HCT116 (cell line): Measurements from ENCODE around the gene BAHCC1. TPM values are rescaled to one million over a fixed set of nuclear protein-coding genes. Genes with fewer than 3 reads are reported as not detected.
A peak's percentile ranks its signal among the peaks of the same experiment; 100 is the strongest.

Source experiments
- ATAC-seq: fragments of 200-7000 bp; cut with Tn5 transposase; 2 replicates; pipeline ENCODE4 v1.9.1; 2020; ENCODE audit warnings: mild to moderate bottlenecking, moderate library complexity
- BruUV-seq: library from RNA; stranded (reverse); fragments of 400-500 nt; replicated peaks from 2 replicates; lab custom pipeline; 2021; lab: Mats Ljungman, UMichigan
- CTCF ChIA-PET: fragments of 300-600 bp; sonication (Branson Sonifier 250); formaldehyde crosslinking; loops from one replicate; lab custom pipeline; 2021; ENCODE audit warnings: antibody characterized with exemption; lab: Charles Lee
- POLR2A ChIA-PET: fragments of 300-600, 350-600 bp; sonication (Branson Sonifier 250); formaldehyde crosslinking; loops from one replicate; lab custom pipeline; 2021; ENCODE audit warnings: antibody characterized with exemption; lab: Charles Lee
- RAD21 ChIA-PET, 2 experiments: fragments of 300-600 bp; sonication (Branson Sonifier 250); formaldehyde crosslinking; loops; one replicate each; lab custom pipeline; 2023; ENCODE audit warnings: low total read pairs in 2 of 2; ENCODE audit not compliant: uncharacterized antibody in 2 of 2, unreplicated experiment in 2 of 2, low non-redundant PET in 1 of 2; lab: Charles Lee
- DNase-seq: peaks from one replicate; pipeline ENCODE4 v3.0.0-alpha.2; 2010; ENCODE audit warnings: low read depth, low spot score
- H2AFZ ChIP-seq: fragments of 200-600 bp; shearing (Covaris generic), sonication (generic); 2 replicates; pipeline ENCODE4 v1.6.1; 2017; ENCODE audit warnings: low read depth, mixed run types, mixed read lengths, antibody characterized with exemption, low read length; ENCODE audit not compliant: poor library complexity, severe bottlenecking
- H3K27ac ChIP-seq: 2 replicates; pipeline ENCODE4 v1.5.1; 2012; ENCODE audit warnings: low read depth, low read length
- H3K27me3 ChIP-seq: fragments of 200-600 bp; sonication (generic); 2 replicates; pipeline ENCODE4 v1.6.1; 2016; ENCODE audit warnings: mixed run types, low read length, mixed read lengths; ENCODE audit not compliant: insufficient read depth
- H3K36me3 ChIP-seq, 2 experiments: fragments of 200-500 bp in 1 of 2; fragments of 200-600 bp in 1 of 2; sonication (Bioruptor generic) in 1 of 2; sonication (generic) in 1 of 2; 2 replicates each; pipeline versions ENCODE4 v1.5.1 to v1.6.1; 2014 to 2016; ENCODE audit warnings: low read length in 2 of 2, inconsistent platforms in 1 of 2, mixed read lengths in 1 of 2, mixed run types in 1 of 2; ENCODE audit not compliant: insufficient read depth in 2 of 2, control insufficient read depth in 1 of 2
- H3K4me1 ChIP-seq, 2 experiments: fragments of 200-600 bp in 1 of 2; sonication (generic) in 1 of 2; 2 replicates each; pipeline versions ENCODE4 v1.5.1 to v1.6.1; 2012 to 2017; ENCODE audit warnings: low read length in 2 of 2, inconsistent platforms in 1 of 2, mild to moderate bottlenecking in 1 of 2, mixed read lengths in 1 of 2, mixed run types in 1 of 2, moderate library complexity in 1 of 2; ENCODE audit not compliant: insufficient read depth in 2 of 2, control insufficient read depth in 1 of 2
- H3K4me2 ChIP-seq: fragments of 200-600 bp; sonication (generic); 2 replicates; pipeline ENCODE4 v1.6.1; 2017; ENCODE audit warnings: mixed run types, low read length, mixed read lengths
- H3K4me3 ChIP-seq, 2 experiments: fragments of 200-600 bp in 1 of 2; sonication (generic) in 1 of 2; replicated peaks in 1 of 2; 2 replicates each; pipeline ENCODE4 v1.5.1; 2011 to 2016; ENCODE audit warnings: low read length in 2 of 2, control low read depth in 1 of 2, low read depth in 1 of 2, mild to moderate bottlenecking in 1 of 2, mixed read lengths in 1 of 2, mixed run types in 1 of 2
- H3K79me2 ChIP-seq: fragments of 200-600 bp; sonication (generic); 2 replicates; pipeline ENCODE4 v1.6.1; 2017; ENCODE audit warnings: mild to moderate bottlenecking, mixed run types, low read length, moderate library complexity, mixed read lengths; ENCODE audit not compliant: insufficient read depth
- H3K9ac ChIP-seq: fragments of 200-600 bp; sonication (generic); 2 replicates; pipeline ENCODE4 v1.6.1; 2016; ENCODE audit warnings: low read length, mixed read lengths
- H3K9me2 ChIP-seq: fragments of 200-600 bp; sonication (generic), shearing (Covaris generic); 2 replicates; pipeline ENCODE4 v1.6.1; 2017; ENCODE audit warnings: mixed run types, mild to moderate bottlenecking, moderate library complexity; ENCODE audit not compliant: insufficient read depth
- H3K9me3 ChIP-seq, 2 experiments: fragments of 200-500 bp in 1 of 2; fragments of 200-600 bp in 1 of 2; sonication (Bioruptor generic) in 1 of 2; sonication (generic) in 1 of 2; 2 replicates each; pipeline ENCODE4 v1.6.1; 2014 to 2017; ENCODE audit warnings: low read length in 2 of 2, mixed read lengths in 2 of 2, inconsistent platforms in 1 of 2, low read depth in 1 of 2, mild to moderate bottlenecking in 1 of 2, mixed run types in 1 of 2, moderate library complexity in 1 of 2; ENCODE audit not compliant: control insufficient read depth in 1 of 2, insufficient read depth in 1 of 2
- H4K20me1 ChIP-seq: fragments of 200-600 bp; sonication (generic), shearing (Covaris generic); 2 replicates; pipeline ENCODE4 v1.6.1; 2017; ENCODE audit warnings: mixed run types, mild to moderate bottlenecking, moderate library complexity; ENCODE audit not compliant: insufficient read depth
- ATF3 ChIP-seq: IDR thresholded peaks from 2 replicates; pipeline ENCODE4 v1.6.1; 2012
- CBX3 ChIP-seq: IDR thresholded peaks from 2 replicates; pipeline ENCODE4 v1.6.1; 2012; ENCODE audit warnings: low read depth
- CEBPB ChIP-seq: IDR thresholded peaks from 2 replicates; pipeline ENCODE4 v1.6.1; 2012; ENCODE audit warnings: low read depth
- CTCF ChIP-seq, 3 experiments: fragments of 200-600 bp in 1 of 3; sonication (generic) in 1 of 3; IDR thresholded peaks in 2 of 3; conservative IDR thresholded peaks in 1 of 3; 2 replicates each; pipeline ENCODE4 v1.5.1; 2012 to 2017; ENCODE audit warnings: low read depth in 2 of 3, low read length in 2 of 3, antibody characterized with exemption in 1 of 3, borderline replicate concordance in 1 of 3, control low read depth in 1 of 3, mild to moderate bottlenecking in 1 of 3, mixed read lengths in 1 of 3, mixed run types in 1 of 3, moderate library complexity in 1 of 3; ENCODE audit not compliant: insufficient read depth in 1 of 3
- EGR1 ChIP-seq: IDR thresholded peaks from 2 replicates; pipeline ENCODE4 v1.6.1; 2012; ENCODE audit warnings: low read depth
- ELF1 ChIP-seq: IDR thresholded peaks from 2 replicates; pipeline ENCODE4 v1.6.1; 2012; ENCODE audit warnings: low read depth, borderline replicate concordance
- EZH2 ChIP-seq: fragments of 200-600 bp; sonication (generic); IDR thresholded peaks from 2 replicates; pipeline ENCODE4 v1.6.1; 2017; ENCODE audit warnings: antibody characterized with exemption, mixed run types
- EZH2phosphoT487 ChIP-seq: fragments of 200-600 bp; IDR thresholded peaks from 2 replicates; pipeline ENCODE4 v1.6.1; 2018; ENCODE audit warnings: antibody characterized with exemption, borderline replicate concordance
- FOSL1 ChIP-seq: IDR thresholded peaks from 2 replicates; pipeline ENCODE4 v1.6.1; 2012; ENCODE audit warnings: low read depth
- JUND ChIP-seq: IDR thresholded peaks from 2 replicates; pipeline ENCODE4 v1.6.1; 2012
- MAX ChIP-seq: IDR thresholded peaks from 2 replicates; pipeline ENCODE4 v1.6.1; 2012
- POLR2A ChIP-seq: IDR thresholded peaks from 2 replicates; pipeline ENCODE4 v1.7.0; 2011; ENCODE audit warnings: borderline replicate concordance; ENCODE audit not compliant: insufficient read depth, insufficient read length; ENCODE audit errors: extremely low read depth
- POLR2AphosphoS5 ChIP-seq: IDR thresholded peaks from 2 replicates; pipeline ENCODE4 v1.6.1; 2011; ENCODE audit warnings: mild to moderate bottlenecking, low read depth, low read length, moderate library complexity
- SIN3A ChIP-seq: IDR thresholded peaks from 2 replicates; pipeline ENCODE4 v1.6.1; 2012; ENCODE audit warnings: low read depth
- SRF ChIP-seq: IDR thresholded peaks from 2 replicates; pipeline ENCODE4 v1.6.1; 2012; ENCODE audit warnings: low read depth
- TCF7L2 ChIP-seq: IDR thresholded peaks from 2 replicates; pipeline ENCODE4 v1.7.0; 2011; ENCODE audit warnings: borderline replicate concordance, inconsistent platforms; ENCODE audit not compliant: insufficient read depth, insufficient read length; ENCODE audit errors: extremely low read depth
- YY1 ChIP-seq: IDR thresholded peaks from 2 replicates; pipeline ENCODE4 v1.6.1; 2011; ENCODE audit warnings: low read length, low read depth, moderate library complexity, mild to moderate bottlenecking; ENCODE audit not compliant: insufficient replicate concordance; ENCODE audit errors: extremely low read depth
- ZBTB33 ChIP-seq: IDR thresholded peaks from 2 replicates; pipeline ENCODE4 v1.6.1; 2011; ENCODE audit warnings: mild to moderate bottlenecking, low read length, moderate library complexity; ENCODE audit not compliant: insufficient replicate concordance; ENCODE audit errors: extremely low read depth
- ZFX ChIP-seq: fragments of 450-650 bp; IDR thresholded peaks from 2 replicates; pipeline ENCODE4 v1.6.1; 2017
- ZNF274 ChIP-seq: fragments of 200-500 bp; sonication (Bioruptor generic); IDR thresholded peaks from 2 replicates; pipeline ENCODE4 v1.6.1; 2014; ENCODE audit warnings: mild to moderate bottlenecking, low read depth, low read length, inconsistent platforms
- intact Hi-C: fragments of 100-400 bp; cut with micrococcal nuclease; formaldehyde crosslinking; loops from 2 replicates; pipeline ENCODE4 v1.10.0; 2022
- total RNA-seq: library from RNA; stranded (reverse); gene quantifications from one replicate; pipeline ENCODE4 v1.2.1, GENCODE V29; 2021; ENCODE audit not compliant: unreplicated experiment

BAHCC1 gene
- total RNA-seq, 1 experiment from 2014 or later, result 45.2 TPM

- TF ChIP-seq CBX3 (no peak), POLR2A (no peak), ZNF274 (no peak), EZH2 (no peak), CEBPB (no peak), ELF1 (no peak), SRF (no peak)
- TF ChIP-seq, all 23 proteins: peak for 0
Measured at GRCh38 chr17:81443269-81443668, 48.0 kb downstream of the BAHCC1 start (continued).

GRCh38 chr17:81444610-81445339 lies 49.5 kb downstream of the BAHCC1 start:
- Histone ChIP-seq H3K4me2 (no peak overlapping the region), H3K79me2 (no peaks in the 10 kb centered on the region), H3K4me1 (peaks cover 0 to 12% of the 10 kb centered on the region in 2 experiments; a peak in 2 of 4 replicates), H3K9me3 (no peaks in the 10 kb centered on the region), H3K9me2 (no peaks in the 10 kb centered on the region), H4K20me1 (no peaks in the 10 kb centered on the region), H3K9ac (no peak overlapping the region), H3K27me3 (no peaks in the 10 kb centered on the region), H3K36me3 (no peaks in the 10 kb centered on the region), H3K27ac (no peak overlapping the region), H2AFZ (no peak overlapping the region), H3K4me3 (no peak overlapping the region)
- ChIA-PET CTCF (no interaction called here), RAD21 (no interaction called here), POLR2A (interaction anchor here (1.1 kb wide), 1 partner anchor 15 kb away, joined by 3 read pairs; no protein-coding TSS in a partner anchor)
- ATAC-seq, result peak; percentile 26; the same call in 1 of the 2 replicates
- no peak for DNase-seq
- BruUV-seq, result no TSS peak
- intact Hi-C loops, result no loop called here
- no peak for TF ChIP-seq CEBPB
- no peak for TF ChIP-seq ZFX
- TF ChIP-seq TCF7L2, result no peak
- no peak for TF ChIP-seq POLR2AphosphoS5
- TF ChIP-seq POLR2A, result no peak
- TF ChIP-seq EZH2phosphoT487, result no peak
- no peak for TF ChIP-seq JUND
- no peak for TF ChIP-seq CTCF (IDR thresholded peaks at IDR 0.05 in 2 of 3, conservative IDR thresholded peaks at IDR 0.05 in 1 of 3; ENCODE audit: borderline replicate concordance in 1 of 3, insufficient read depth in 1 of 3, low read depth in 2 of 3, low read length in 2 of 3)
- TF ChIP-seq ELF1, result no peak
- no peak for TF ChIP-seq FOSL1
- no peak for TF ChIP-seq MAX
- TF ChIP-seq SRF, result no peak
- TF ChIP-seq SIN3A, result no peak
- TF ChIP-seq ATF3, result no peak
- TF ChIP-seq ZBTB33, result no peak
- no peak for TF ChIP-seq EGR1
- TF ChIP-seq ZNF274, result no peak
- no peak for TF ChIP-seq YY1
- TF ChIP-seq, all 23 proteins: peak for 0
